MM.1S (cell line): Measurements from ENCODE around the gene NFILZ.

Source experiments
- EZH2 ChIP-seq: fragments of 300-600 bp; sonication (generic); optimal IDR thresholded peaks from 2 replicates; pipeline ENCODE3; 2017; ENCODE audit warnings: low read depth, mild to moderate bottlenecking, antibody characterized with exemption, low read length, mixed read lengths
- EZH2phosphoT487 ChIP-seq: fragments of 300-600 bp; sonication (generic); IDR thresholded peaks from 2 replicates; pipeline ENCODE4 v1.6.1; 2018; ENCODE audit warnings: antibody characterized with exemption, low read length
- TF ChIP-seq, protein P1 (sequence below): fragments of 300-600 bp; sonication (generic); IDR thresholded peaks from 2 replicates; pipeline ENCODE4 v1.5.1; 2016; ENCODE audit warnings: antibody characterized with exemption, low read length, mixed read lengths

DNA sequence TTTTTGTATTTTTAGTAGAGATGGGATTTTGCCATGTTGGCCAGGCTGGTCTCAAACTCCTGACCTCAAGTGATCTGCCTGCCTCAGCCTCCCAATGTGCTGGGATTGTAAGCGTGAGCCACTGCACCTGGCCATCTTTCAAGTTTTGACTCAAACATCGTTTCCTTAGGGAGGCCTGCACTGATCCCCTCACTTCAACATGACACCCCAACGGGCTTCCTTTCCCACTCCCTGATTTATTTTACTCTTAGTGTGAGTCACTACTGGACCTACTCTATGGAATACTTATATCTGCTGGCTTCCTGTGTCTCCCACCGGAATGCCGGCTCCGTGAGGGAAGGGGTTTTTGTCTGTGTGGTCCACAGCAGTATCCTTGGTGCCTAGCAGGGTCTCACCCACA is 15.4 kb upstream of the NFILZ start:
- TF ChIP-seq, protein P1, sequence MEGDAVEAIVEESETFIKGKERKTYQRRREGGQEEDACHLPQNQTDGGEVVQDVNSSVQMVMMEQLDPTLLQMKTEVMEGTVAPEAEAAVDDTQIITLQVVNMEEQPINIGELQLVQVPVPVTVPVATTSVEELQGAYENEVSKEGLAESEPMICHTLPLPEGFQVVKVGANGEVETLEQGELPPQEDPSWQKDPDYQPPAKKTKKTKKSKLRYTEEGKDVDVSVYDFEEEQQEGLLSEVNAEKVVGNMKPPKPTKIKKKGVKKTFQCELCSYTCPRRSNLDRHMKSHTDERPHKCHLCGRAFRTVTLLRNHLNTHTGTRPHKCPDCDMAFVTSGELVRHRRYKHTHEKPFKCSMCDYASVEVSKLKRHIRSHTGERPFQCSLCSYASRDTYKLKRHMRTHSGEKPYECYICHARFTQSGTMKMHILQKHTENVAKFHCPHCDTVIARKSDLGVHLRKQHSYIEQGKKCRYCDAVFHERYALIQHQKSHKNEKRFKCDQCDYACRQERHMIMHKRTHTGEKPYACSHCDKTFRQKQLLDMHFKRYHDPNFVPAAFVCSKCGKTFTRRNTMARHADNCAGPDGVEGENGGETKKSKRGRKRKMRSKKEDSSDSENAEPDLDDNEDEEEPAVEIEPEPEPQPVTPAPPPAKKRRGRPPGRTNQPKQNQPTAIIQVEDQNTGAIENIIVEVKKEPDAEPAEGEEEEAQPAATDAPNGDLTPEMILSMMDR: no peak
- TF ChIP-seq EZH2: no peak
- no peak for TF ChIP-seq EZH2phosphoT487
